GM23248 (cell line): ENCODE results near the gene TBL1X. TPM values are rescaled to one million over a fixed set of nuclear protein-coding genes. Genes with fewer than 3 reads are reported as not detected.
A peak's percentile ranks its signal among the peaks of the same experiment; 100 is the strongest.

Experiments used
- DNase-seq: peaks from one replicate; pipeline ENCODE4 v3.0.0-alpha.2; 2015
- H2AFZ ChIP-seq: fragments of 200-600 bp; sonication (generic); 2 replicates; pipeline ENCODE4 v1.6.1; 2016; ENCODE audit warnings: antibody characterized with exemption
- H3F3A ChIP-seq: fragments of 200-600 bp; sonication (generic); 2 replicates; pipeline ENCODE4 v1.6.1; 2016; ENCODE audit warnings: mild to moderate bottlenecking, antibody characterized with exemption, mixed run types; ENCODE audit not compliant: insufficient read depth
- H3K27ac ChIP-seq: fragments of 200-600 bp; sonication (generic); 2 replicates; pipeline ENCODE4 v1.5.1; 2016; ENCODE audit warnings: mild to moderate bottlenecking
- H3K27me3 ChIP-seq: fragments of 200-600 bp; sonication (generic); replicated peaks from 2 replicates; pipeline ENCODE4 v1.6.1; 2016; ENCODE audit warnings: mild to moderate bottlenecking; ENCODE audit not compliant: insufficient read depth
- H3K36me3 ChIP-seq: fragments of 200-600 bp; sonication (generic); 2 replicates; pipeline ENCODE4 v1.6.1; 2016; ENCODE audit warnings: low read depth, mild to moderate bottlenecking
- H3K4me1 ChIP-seq: fragments of 200-600 bp; sonication (generic); 2 replicates; pipeline ENCODE4 v1.6.1; 2016; ENCODE audit warnings: mild to moderate bottlenecking; ENCODE audit not compliant: insufficient read depth
- H3K4me2 ChIP-seq: fragments of 200-600 bp; sonication (generic); one replicate; pipeline ENCODE4 v1.6.1; 2016; ENCODE audit warnings: mild to moderate bottlenecking; ENCODE audit not compliant: unreplicated experiment
- H3K4me3 ChIP-seq: fragments of 200-600 bp; sonication (generic); 2 replicates; pipeline ENCODE4 v1.5.1; 2016; ENCODE audit warnings: mild to moderate bottlenecking
- H3K79me2 ChIP-seq: fragments of 200-600 bp; sonication (generic); 2 replicates; pipeline ENCODE4 v1.6.1; 2016; ENCODE audit warnings: mild to moderate bottlenecking; ENCODE audit not compliant: insufficient read depth
- H3K9ac ChIP-seq: fragments of 200-600 bp; sonication (generic); 2 replicates; pipeline ENCODE4 v1.6.1; 2016; ENCODE audit warnings: mild to moderate bottlenecking
- H3K9me2 ChIP-seq: fragments of 200-600 bp; sonication (generic); 2 replicates; pipeline ENCODE4 v1.6.1; 2016; ENCODE audit warnings: mixed run types, mild to moderate bottlenecking, moderate library complexity; ENCODE audit not compliant: insufficient read depth
- H3K9me3 ChIP-seq: fragments of 200-600 bp; sonication (generic); one replicate; pipeline ENCODE4 v1.6.1; 2017; ENCODE audit warnings: low read depth
- H4K20me1 ChIP-seq: fragments of 200-600 bp; sonication (generic); 2 replicates; pipeline ENCODE4 v1.6.0; 2016; ENCODE audit not compliant: insufficient read depth
- EZH2 ChIP-seq: fragments of 200-600 bp; sonication (generic); IDR thresholded peaks from 2 replicates; pipeline ENCODE4 v1.6.1; 2018; ENCODE audit warnings: antibody characterized with exemption, mild to moderate bottlenecking; ENCODE audit not compliant: insufficient read depth, poor library complexity, severe bottlenecking
- EZH2phosphoT487 ChIP-seq: fragments of 200-600 bp; sonication (generic); IDR thresholded peaks from 2 replicates; pipeline ENCODE4 v1.6.1; 2018; ENCODE audit warnings: antibody characterized with exemption, moderate library complexity, mild to moderate bottlenecking, low read depth; ENCODE audit not compliant: insufficient read depth
- WGBS, 2 experiments: methylation state at CpG; one replicate each; pipeline ENCODE4 v1.1.6; 2015 to 2017; ENCODE audit warnings: low lambda C conversion rate in 2 of 2, low coverage in 1 of 2; ENCODE audit errors: missing lambda C conversion rate in 2 of 2; 5-methylcytosine and 5-hydroxymethylcytosine counted together
- in situ Hi-C: fragments of 300-500 bp; cut with MboI; formaldehyde crosslinking; loops from 2 replicates; pipeline ENCODE4 v1.15.0; 2020
- polyA plus RNA-seq: library from polyadenylated mRNA; unstranded; fragments of >200 nt; fragmentation: Nextera tagmentation; extraction: Ambion mirVana; gene quantifications from 2 replicates; pipeline ENCODE4 v1.2.1, GENCODE V29; 2016
- total RNA-seq: library from RNA; depleted of rRNA; stranded (reverse); fragments of >200 nt; shearing (Covaris generic); gene quantifications from 2 replicates; pipeline ENCODE4 v1.2.3, GENCODE V29; 2014

Gene TBL1X
- total and polyA plus RNA-seq, 2 experiments from 2014 or later, result 8.2 to 26.8 TPM

- H2AFZ ChIP-seq, result no peak overlapping the region
- no peak overlapping the region for H3K4me3 ChIP-seq
- H3K9me3 ChIP-seq, result no peaks in the 10 kb centered on the region
- no peak overlapping the region for H3K27ac ChIP-seq
- H3K4me2 ChIP-seq, result no peak overlapping the region
- no peaks in the 10 kb centered on the region for H4K20me1 ChIP-seq
- H3K9me2 ChIP-seq, result no peaks in the 10 kb centered on the region
- 83 to 86% methylated on average over 4 of the region's 4 CpGs for WGBS, 2 experiments
- no peak overlapping the region for H3K9ac ChIP-seq
- in situ Hi-C loops, result no loop called here
- no peak for DNase-seq
- H3K4me1 ChIP-seq, result no peaks in the 10 kb centered on the region
- H3K27me3 ChIP-seq, result no peaks in the 10 kb centered on the region
- TF ChIP-seq EZH2 (no peak), EZH2phosphoT487 (no peak)
- no peaks in the 10 kb centered on the region for H3K79me2 ChIP-seq
- no peaks in the 10 kb centered on the region for H3K36me3 ChIP-seq
- H3F3A ChIP-seq, result no peaks in the 10 kb centered on the region
Observed at GRCh38 chrX:9658409-9658808, 193.6 kb downstream of the TBL1X start.

DNA sequence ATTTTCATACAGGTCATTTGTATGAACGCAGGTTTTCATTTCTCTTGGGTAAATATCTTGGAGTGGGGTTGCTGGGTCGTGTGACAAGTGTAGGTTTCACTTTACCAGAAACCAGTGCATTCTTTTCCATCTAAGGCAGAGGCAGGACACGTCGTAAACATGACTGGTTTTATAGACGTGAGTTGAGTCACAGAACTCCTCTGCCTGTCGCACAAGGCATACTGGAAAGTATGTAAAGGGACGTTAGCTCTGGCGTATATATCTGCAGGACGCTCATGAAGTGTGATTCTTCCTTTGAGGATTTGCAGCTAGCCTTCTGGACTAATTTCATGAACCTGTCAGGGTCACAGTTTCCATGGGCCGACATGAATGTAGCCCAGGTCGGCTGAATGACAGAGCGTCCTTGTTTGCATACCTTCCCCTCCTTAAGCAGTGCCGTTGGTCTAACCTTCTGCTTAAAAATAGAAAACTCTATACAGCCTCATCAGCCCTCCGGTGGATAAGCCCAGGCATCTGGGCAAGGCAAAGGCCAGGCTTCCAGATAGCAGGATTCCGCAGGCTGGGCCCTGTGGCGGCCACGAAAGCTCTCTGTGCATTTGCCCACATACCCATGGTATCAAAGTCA is 194.8 kb downstream of the TBL1X start:
- Histone ChIP-seq H3F3A (no peaks in the 10 kb centered on the region), H3K9me3 (no peaks in the 10 kb centered on the region), H3K27me3 (no peaks in the 10 kb centered on the region), H2AFZ (no peak overlapping the region), H3K27ac (no peak overlapping the region), H3K4me2 (no peak overlapping the region), H3K9me2 (no peaks in the 10 kb centered on the region), H3K79me2 (no peaks in the 10 kb centered on the region), H3K36me3 (no peaks in the 10 kb centered on the region), H3K4me1 (no peaks in the 10 kb centered on the region), H3K4me3 (no peak overlapping the region), H4K20me1 (no peaks in the 10 kb centered on the region), H3K9ac (no peak overlapping the region)
- in situ Hi-C loops, result no loop called here
- no peak for DNase-seq
- WGBS, 2 experiments, result 89 to 90% methylated on average over 15 to 17 of the region's 17 CpGs
- no peak for TF ChIP-seq EZH2
- no peak for TF ChIP-seq EZH2phosphoT487

GRCh38 chrX:9662148-9662547 is 197.3 kb downstream of the TBL1X start:
- DNase-seq, result peak; percentile 67
- Histone ChIP-seq H3K27ac (peak overlapping the region; percentile 21; the same call in 1 of the 2 replicates), H3K9me3 (no peaks in the 10 kb centered on the region), H3K79me2 (no peaks in the 10 kb centered on the region), H4K20me1 (no peaks in the 10 kb centered on the region), H3K4me3 (no peak overlapping the region), H3K4me2 (no peak overlapping the region), H3K27me3 (no peaks in the 10 kb centered on the region), H3K36me3 (no peaks in the 10 kb centered on the region), H2AFZ (no peak overlapping the region), H3K9ac (no peak overlapping the region), H3K9me2 (no peaks in the 10 kb centered on the region), H3K4me1 (no peaks in the 10 kb centered on the region), H3F3A (no peaks in the 10 kb centered on the region)
- in situ Hi-C loops, result no loop called here
- TF ChIP-seq EZH2, result no peak
- no peak for TF ChIP-seq EZH2phosphoT487
- 40 to 77% methylated on average over 4 of the region's 4 CpGs for WGBS, 2 experiments

GRCh38 chrX:9663216-9663615 is 198.4 kb downstream of the TBL1X start:
- H2AFZ ChIP-seq, result no peak overlapping the region
- H3K9me2 ChIP-seq, result no peaks in the 10 kb centered on the region
- H3K9ac ChIP-seq, result no peak overlapping the region
- H3K36me3 ChIP-seq, result no peaks in the 10 kb centered on the region
- H3F3A ChIP-seq, result no peaks in the 10 kb centered on the region
- DNase-seq, result no peak
- H3K27me3 ChIP-seq, result no peaks in the 10 kb centered on the region
- H3K4me2 ChIP-seq, result no peak overlapping the region
- H4K20me1 ChIP-seq, result no peaks in the 10 kb centered on the region
- no peaks in the 10 kb centered on the region for H3K4me1 ChIP-seq
- H3K4me3 ChIP-seq, result no peak overlapping the region
- TF ChIP-seq EZH2phosphoT487, result no peak
- H3K27ac ChIP-seq, result no peak overlapping the region
- H3K9me3 ChIP-seq, result no peaks in the 10 kb centered on the region
- no peaks in the 10 kb centered on the region for H3K79me2 ChIP-seq
- WGBS, 2 experiments, result 97 to 98% methylated on average over 6 of the region's 6 CpGs
- in situ Hi-C loops, result no loop called here

DNA sequence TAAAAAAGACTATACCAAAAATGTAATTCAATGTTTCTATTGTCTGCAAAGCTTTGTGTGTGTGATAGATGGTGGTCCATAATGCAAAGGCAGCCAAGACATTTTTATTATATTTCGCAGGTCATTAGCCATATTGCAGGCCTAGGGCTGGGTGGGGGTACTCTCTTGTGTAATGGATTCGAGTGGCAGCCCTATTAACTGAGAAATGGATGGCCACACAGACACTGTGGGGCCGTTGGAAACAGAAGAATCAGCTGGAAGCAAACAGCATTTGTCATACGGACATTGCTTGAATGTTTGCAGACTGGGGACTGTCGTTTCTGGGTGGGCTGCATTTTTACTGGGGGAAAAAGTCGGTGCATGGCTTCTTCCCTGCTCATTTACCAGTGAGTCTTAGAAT is 199.4 kb downstream of the TBL1X start:
- no peaks in the 10 kb centered on the region for H3K79me2 ChIP-seq
- no peaks in the 10 kb centered on the region for H3K9me2 ChIP-seq
- no peaks in the 10 kb centered on the region for H3K4me1 ChIP-seq
- H3K4me3 ChIP-seq, result no peak overlapping the region
- H3K9me3 ChIP-seq, result no peaks in the 10 kb centered on the region
- H3K36me3 ChIP-seq, result no peaks in the 10 kb centered on the region
- H4K20me1 ChIP-seq, result no peaks in the 10 kb centered on the region
- 77 to 81% methylated on average over 6 of the region's 6 CpGs for WGBS, 2 experiments
- no peak overlapping the region for H3K4me2 ChIP-seq
- TF ChIP-seq EZH2 (no peak), EZH2phosphoT487 (no peak)
- no peak overlapping the region for H2AFZ ChIP-seq
- H3K27me3 ChIP-seq, result no peaks in the 10 kb centered on the region
- no peaks in the 10 kb centered on the region for H3F3A ChIP-seq
- in situ Hi-C loops, result no loop called here
- no peak for DNase-seq
- no peak overlapping the region for H3K27ac ChIP-seq
- H3K9ac ChIP-seq, result no peak overlapping the region
